Right cardiac atrium (tissue), 5 donors: ENCODE results near the gene TCFL5. TPM values are rescaled to one million over a fixed set of nuclear protein-coding genes. Genes with fewer than 3 reads are reported as not detected.

ENCODE experiments used
- ATAC-seq, 2 donors: fragments of 200-7000 bp; cut with Tn5 transposase; one replicate each; pipeline versions ENCODE4 v1.8.0 to v1.9.1; 2020; ENCODE audit warnings: moderate library complexity in 2 of 2, mild to moderate bottlenecking in 1 of 2
- DNase-seq, 3 donors: peaks; one replicate each; pipeline ENCODE4 v3.0.0-alpha.2; 2020
- H3K27ac ChIP-seq: one replicate; pipeline ENCODE4 v1.5.1; 2013; ENCODE audit warnings: mild to moderate bottlenecking, low read length, control low read depth, moderate library complexity
- H3K27me3 ChIP-seq: one replicate; pipeline ENCODE4 v1.6.1; 2013; ENCODE audit not compliant: control insufficient read depth, insufficient read depth
- H3K4me1 ChIP-seq: one replicate; pipeline ENCODE4 v1.6.1; 2013; ENCODE audit warnings: low read length; ENCODE audit not compliant: control insufficient read depth, insufficient read depth
- H3K4me3 ChIP-seq: one replicate; pipeline ENCODE4 v1.5.1; 2013; ENCODE audit warnings: low read length, control low read depth
- H3K9me3 ChIP-seq: one replicate; pipeline ENCODE4 v1.6.1; 2013; ENCODE audit warnings: low read length; ENCODE audit not compliant: control insufficient read depth
- WGBS: extraction: QIAGEN DNeasy Blood & Tissue Kit; methylation state at CpG from one replicate; pipeline ENCODE4 v1.1.7; 2013; 5-methylcytosine and 5-hydroxymethylcytosine counted together
- intact Hi-C, 4 donors: fragments of 100-400 bp; cut with DNase I; formaldehyde crosslinking; loops; one replicate each; pipeline versions ENCODE4 v1.11.0 to v1.14.0; 2022 to 2023
- polyA plus RNA-seq: library from polyadenylated mRNA; stranded (reverse); fragments of 200-250 nt; gene quantifications from one replicate; pipeline ENCODE4 v1.2.3, GENCODE V29; 2013
- total RNA-seq, 4 donors: library from RNA; stranded (reverse); fragmentation: NEBNext Ultra II Directional; extraction: Animal tissue kit (Norgen Biotek cat#: 25700); gene quantifications; one replicate each; pipeline ENCODE4 v1.2.1, GENCODE V29; 2021
- donor health status: healthy with polysubstance abuse.
- donor health status: DM: no; HTN: yes; CAD: no.
- donor health status: DM: no; HTN: no; CAD: no.
- donor health status: DM: no; HTN: yes; CAD: no; lungs with severe emphysema.
- donor health status: DM: yes; HTN: yes; CAD: no.

Gene TCFL5
- total and polyA plus RNA-seq, 5 donors, result 5.2 to 9.9 (median 7.9) TPM

GRCh38 chr20:62825986-62826645 lies 35.5 kb downstream of the TCFL5 start:
- DNase-seq (peak in 2 of 3 donors; percentile 51 to 58), ATAC-seq (no peak)
- Histone ChIP-seq H3K4me3 (no peak overlapping the region), H3K27ac (no peak overlapping the region), H3K27me3 (no peaks in the 10 kb centered on the region), H3K9me3 (no peaks in the 10 kb centered on the region), H3K4me1 (no peaks in the 10 kb centered on the region)
- intact Hi-C loops, result no loop called here
- 83% methylated on average over 27 of the region's 27 CpGs for WGBS

DNA sequence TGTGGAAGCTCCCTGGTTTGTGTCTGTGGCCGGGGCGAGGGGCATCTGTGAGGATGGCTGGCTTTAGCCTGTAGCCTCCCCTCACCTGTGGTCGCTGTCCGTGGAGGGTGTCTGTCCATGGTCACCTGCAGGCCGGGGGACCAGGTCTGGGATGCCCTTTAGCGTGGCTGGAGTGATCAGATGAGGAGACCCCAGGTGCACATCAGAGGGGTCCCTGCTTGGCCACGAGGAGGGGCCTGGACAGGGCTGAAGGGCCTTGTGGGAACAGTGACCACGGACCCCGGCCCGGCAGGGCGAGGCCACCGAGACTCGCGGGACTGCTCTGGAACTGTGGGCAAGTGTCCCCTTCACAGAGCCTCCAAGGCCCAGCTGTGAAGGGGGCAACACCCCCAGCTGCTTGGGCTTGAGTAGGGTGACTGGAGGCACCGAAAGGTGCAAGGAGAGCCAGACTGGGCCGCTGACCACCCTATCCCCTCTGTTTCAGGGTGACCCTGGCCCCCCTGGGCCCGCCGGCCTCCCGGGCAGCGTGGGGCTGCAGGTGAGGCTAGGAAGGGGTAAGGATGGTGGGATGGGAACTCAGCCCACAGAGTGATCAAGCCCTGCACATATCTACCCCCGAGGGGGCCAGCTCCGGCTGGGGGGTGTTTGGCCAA lies 36.2 kb downstream of the TCFL5 start:
- Histone ChIP-seq H3K27ac (no peak overlapping the region), H3K4me3 (no peak overlapping the region), H3K27me3 (no peaks in the 10 kb centered on the region), H3K4me1 (no peaks in the 10 kb centered on the region), H3K9me3 (no peaks in the 10 kb centered on the region)
- DNase-seq, result peak in 2 of 3 donors; percentile 63 to 64
- intact Hi-C loops, result no loop called here
- no peak for ATAC-seq
- WGBS, result 76% methylated on average over 22 of the region's 22 CpGs

DNA sequence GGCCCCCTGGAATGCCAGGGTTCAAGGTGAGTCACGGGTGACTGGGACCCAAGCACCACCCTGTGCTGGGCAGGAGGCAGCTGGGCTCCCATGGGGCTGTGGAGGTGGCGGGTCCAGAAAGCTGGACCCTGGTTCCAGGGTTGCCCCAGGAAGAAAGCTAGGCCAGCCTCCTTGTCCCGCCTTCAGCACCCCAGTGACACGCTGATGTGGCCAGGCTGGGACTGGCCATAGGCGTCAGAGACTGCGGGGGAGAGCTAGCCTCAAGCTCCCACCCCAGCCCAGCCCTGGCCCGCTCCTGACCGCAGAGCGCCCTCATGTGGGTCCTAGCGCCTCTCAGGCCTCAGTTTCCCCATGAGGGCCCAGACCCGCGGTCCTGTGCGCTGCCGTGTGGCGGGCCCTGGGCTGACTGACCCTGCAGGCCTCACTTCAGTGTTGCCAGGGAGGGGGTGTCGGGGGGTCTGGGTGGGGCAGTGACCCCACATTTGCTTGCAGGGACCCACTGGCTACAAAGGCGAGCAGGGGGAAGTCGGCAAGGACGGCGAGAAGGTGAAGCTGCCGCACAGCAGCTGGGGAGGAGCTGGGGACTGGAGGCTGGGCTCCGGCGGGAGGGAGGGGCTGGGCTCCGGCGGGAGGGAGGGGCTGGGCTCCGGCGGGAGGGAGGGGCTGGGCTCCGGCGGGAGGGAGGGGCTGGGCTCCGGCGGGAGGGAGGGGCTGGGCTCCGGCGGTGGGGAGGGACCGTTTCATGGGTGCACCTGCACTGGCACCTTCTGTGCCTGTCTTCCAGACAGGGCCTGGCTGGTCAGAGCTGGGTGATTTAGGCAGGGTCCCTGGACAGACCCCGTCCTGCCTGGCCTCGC lies 36.9 kb downstream of the TCFL5 start:
- Histone ChIP-seq H3K27ac (no peak overlapping the region), H3K27me3 (no peaks in the 10 kb centered on the region), H3K4me1 (no peaks in the 10 kb centered on the region), H3K4me3 (no peak overlapping the region), H3K9me3 (no peaks in the 10 kb centered on the region)
- intact Hi-C loops, result no loop called here
- peak; percentile 31 to 46 for ATAC-seq
- WGBS, result 32% methylated on average over 34 of the region's 36 CpGs
- DNase-seq, result peak in 2 of 3 donors; percentile 65 to 74

- WGBS, result 87% methylated on average over 38 of the region's 38 CpGs
- H3K9me3 ChIP-seq, result no peaks in the 10 kb centered on the region
- H3K4me1 ChIP-seq, result no peaks in the 10 kb centered on the region
- ATAC-seq, result no peak
- no peaks in the 10 kb centered on the region for H3K27me3 ChIP-seq
- no peak overlapping the region for H3K4me3 ChIP-seq
- intact Hi-C loops, result no loop called here
- no peak overlapping the region for H3K27ac ChIP-seq
- DNase-seq, result peak in 2 of 3 donors; percentile 46 to 51
These were observed 37.7 kb downstream of the TCFL5 start for GRCh38 chr20:62823688-62824475.

DNA sequence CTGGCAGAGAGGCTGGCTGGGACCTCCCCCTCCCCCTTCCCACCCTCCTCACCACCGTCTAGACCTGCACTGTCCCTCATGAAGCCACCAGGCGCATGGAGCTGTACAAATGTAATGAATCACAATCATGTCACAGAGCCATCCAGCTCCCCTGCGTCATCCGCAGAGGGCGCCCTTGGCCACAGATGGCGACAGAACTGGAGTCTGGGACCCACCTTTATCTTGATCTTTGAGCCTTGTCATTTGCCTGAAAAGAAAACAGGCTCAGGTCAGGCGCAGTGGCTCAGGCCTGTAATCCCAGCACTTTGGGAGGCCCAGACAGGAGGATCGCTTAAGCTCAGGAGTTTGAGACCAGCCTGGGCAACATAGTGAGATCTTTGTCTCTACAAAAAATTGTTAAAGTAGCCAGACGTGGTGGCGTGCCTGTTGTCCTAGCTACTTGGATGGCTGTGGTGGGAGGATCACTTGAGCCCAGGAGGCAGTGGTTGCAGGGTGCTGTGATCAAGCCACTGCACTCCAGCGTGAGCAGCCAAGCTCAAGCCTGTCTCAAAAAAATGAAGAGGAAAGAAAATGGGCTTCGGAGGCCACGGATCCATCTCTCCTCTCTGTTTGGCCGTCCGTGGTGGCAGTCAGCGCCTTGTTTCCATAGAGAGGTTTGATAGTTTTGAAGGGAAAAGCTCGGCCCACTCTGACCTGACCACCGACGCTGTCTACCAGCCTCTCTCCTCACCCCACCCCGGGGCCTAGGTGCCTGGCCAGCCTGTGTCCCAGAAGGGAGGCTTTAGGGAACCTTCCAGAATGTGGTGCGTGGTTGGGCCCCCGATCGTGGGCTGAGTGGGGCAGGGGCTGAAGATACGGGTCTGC lies 38.6 kb downstream of the TCFL5 start:
- intact Hi-C loops, result no loop called here
- DNase-seq (peak in 1 of 3 donors; percentile 57), ATAC-seq (no peak)
- no peak overlapping the region for H3K4me3 ChIP-seq
- 85% methylated on average over 24 of the region's 24 CpGs for WGBS
- H3K9me3 ChIP-seq, result no peaks in the 10 kb centered on the region
- H3K27me3 ChIP-seq, result no peaks in the 10 kb centered on the region
- no peak overlapping the region for H3K27ac ChIP-seq
- no peaks in the 10 kb centered on the region for H3K4me1 ChIP-seq

DNA sequence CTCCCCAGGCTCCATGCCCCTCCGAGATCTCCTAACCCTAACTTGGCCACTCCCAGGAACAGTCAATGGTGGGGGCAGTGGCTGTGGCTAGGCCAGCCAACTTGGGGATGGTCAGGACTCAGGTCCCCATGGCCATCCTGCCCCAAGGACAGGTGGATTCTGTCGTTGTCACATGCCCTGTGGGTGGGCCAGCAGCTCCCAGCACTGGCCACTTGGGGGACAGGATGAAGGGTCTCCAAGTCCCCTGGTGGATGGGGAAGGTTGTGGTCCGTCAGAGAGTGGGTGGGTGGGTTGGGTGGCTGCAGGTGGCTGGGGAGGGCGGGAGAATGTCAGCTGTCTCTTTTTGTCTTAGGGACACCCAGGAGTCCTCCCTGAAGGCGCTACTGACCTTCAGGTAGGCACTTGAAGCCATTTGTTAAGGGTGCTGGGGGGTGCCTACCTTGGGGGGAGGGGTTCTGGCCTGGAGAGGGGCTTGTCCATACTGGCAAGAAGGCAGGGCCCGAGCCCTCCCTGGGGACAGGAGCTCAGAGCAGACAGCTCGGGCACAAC lies 39.3 kb downstream of the TCFL5 start:
- ATAC-seq (no peak), DNase-seq (no peak)
- intact Hi-C loops, result no loop called here
- Histone ChIP-seq H3K4me1 (no peaks in the 10 kb centered on the region), H3K4me3 (no peak overlapping the region), H3K9me3 (no peaks in the 10 kb centered on the region), H3K27me3 (no peaks in the 10 kb centered on the region), H3K27ac (no peak overlapping the region)
- 82% methylated on average over 7 of the region's 7 CpGs for WGBS

DNA sequence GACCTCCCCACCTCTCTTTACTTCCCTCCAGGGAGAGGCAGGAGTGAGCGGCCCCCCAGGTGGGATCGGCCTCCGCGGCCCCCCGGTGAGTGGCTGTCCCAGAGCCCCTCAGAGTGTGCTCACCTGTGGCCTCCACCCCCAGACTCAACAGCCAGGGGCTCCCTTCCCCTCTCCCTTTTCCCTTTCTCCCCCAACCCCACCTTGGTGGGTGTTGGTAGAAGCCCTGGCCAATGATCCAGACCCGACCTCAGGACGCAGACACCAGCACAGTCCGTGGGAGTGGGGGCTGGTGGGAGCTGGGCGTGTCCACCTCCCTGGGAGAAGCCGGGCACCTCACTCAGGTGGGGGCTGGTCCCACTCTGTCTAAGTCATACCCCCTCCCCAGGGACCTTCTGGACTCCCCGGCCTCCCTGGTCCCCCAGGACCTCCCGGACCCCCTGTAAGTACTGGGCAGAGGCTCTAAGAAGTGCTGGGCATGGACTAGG lies 39.9 kb downstream of the TCFL5 start:
- H3K9me3 ChIP-seq, result no peaks in the 10 kb centered on the region
- no peaks in the 10 kb centered on the region for H3K27me3 ChIP-seq
- no peak for ATAC-seq
- DNase-seq, result peak in 1 of 3 donors; percentile 32
- H3K4me1 ChIP-seq, result no peaks in the 10 kb centered on the region
- no peak overlapping the region for H3K27ac ChIP-seq
- intact Hi-C loops, result no loop called here
- WGBS, result 90% methylated on average over 12 of the region's 12 CpGs
- no peak overlapping the region for H3K4me3 ChIP-seq

DNA sequence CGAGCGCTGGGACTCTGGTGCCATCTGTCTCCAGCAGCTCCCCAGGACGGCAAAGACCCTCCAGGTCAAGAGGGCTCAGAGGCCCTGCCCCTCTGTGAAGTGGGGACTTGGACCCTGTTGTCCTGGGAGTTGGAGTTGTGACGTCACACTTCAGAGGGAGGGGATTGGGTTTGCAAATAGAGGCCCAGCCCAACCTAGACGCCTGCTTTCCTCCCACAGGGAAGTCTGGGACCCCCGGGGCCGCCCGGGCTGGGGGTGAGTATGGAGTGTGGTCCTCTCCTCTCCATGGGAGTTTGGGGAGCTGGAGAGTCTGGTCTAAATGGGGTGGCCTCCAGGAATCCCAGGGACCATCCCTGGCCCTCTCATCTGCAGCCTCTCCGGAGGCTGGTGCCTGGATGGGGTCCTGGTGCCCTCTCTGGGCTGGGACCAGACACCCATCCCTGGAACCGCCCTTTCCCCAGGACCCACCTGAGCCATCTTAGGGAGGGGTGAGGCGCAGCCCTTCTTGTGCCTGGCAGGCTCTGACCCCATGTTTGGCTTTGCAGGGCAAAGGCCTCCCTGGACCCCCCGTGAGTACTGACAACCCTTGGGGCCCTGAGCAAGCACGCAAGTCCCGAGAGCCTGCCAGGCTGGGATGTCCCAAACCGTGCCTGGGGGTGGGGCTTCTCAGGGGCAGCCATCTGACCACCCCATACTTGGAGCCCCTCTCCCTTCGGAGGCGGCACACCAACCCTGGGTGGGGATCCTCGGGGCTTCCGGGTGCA lies 40.5 kb downstream of the TCFL5 start:
- H3K27ac ChIP-seq, result no peak overlapping the region
- intact Hi-C loops, result no loop called here
- H3K27me3 ChIP-seq, result no peaks in the 10 kb centered on the region
- 88% methylated on average over 19 of the region's 19 CpGs for WGBS
- H3K9me3 ChIP-seq, result no peaks in the 10 kb centered on the region
- no peak overlapping the region for H3K4me3 ChIP-seq
- no peak for DNase-seq
- ATAC-seq, result no peak
- no peaks in the 10 kb centered on the region for H3K4me1 ChIP-seq

DNA sequence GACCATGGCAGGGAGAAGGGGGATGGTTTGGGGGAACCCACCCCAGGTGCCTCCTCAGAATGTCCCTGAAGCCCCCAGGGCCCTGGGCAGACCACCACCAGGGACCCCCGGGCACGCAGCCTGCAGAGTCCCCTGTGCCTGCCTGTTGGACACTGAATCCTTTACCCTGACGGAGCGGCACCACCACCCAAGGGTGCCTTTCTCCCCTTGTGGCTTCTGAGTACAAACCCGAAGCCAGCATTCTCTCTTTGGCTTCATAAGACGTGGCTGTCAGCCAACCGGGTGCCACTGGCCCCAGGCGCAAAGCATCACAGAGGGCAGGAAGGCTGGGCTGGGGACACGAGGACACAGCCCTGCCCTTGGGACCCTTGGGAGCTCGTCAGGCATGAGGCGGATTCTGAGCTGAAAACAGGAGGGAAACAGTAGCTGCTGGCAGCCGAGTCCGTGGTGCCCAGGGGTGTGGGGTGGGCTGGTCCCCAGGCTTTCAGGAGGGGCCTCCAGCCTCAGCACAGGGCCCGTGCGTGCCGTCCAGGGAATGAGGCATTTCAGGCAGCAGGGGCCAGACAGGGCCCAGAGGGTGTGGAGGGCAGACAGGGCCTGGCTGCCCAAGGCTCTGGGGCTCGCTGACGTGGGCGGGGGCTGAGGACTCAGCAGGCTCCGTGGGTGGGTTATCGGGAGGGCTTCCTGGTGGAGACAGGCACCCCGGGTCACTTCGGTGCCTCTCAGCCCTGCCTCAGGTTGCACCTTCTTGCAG lies 41.2 kb downstream of the TCFL5 start:
- Histone ChIP-seq H3K4me3 (no peak overlapping the region), H3K9me3 (no peaks in the 10 kb centered on the region), H3K27me3 (no peaks in the 10 kb centered on the region), H3K27ac (no peak overlapping the region), H3K4me1 (no peaks in the 10 kb centered on the region)
- ATAC-seq (no peak), DNase-seq (no peak)
- 74% methylated on average over 23 of the region's 23 CpGs for WGBS
- intact Hi-C loops, result no loop called here
